GM21447 (cell line): ENCODE measurements around the gene ADRM1.

Experiments
- ATAC-seq: cut with Tn5 transposase; IDR thresholded peaks from one replicate; pipeline ENCODE4 v1.9.1; 2021; ENCODE audit not compliant: unreplicated experiment

ADRM1 gene, protein sequence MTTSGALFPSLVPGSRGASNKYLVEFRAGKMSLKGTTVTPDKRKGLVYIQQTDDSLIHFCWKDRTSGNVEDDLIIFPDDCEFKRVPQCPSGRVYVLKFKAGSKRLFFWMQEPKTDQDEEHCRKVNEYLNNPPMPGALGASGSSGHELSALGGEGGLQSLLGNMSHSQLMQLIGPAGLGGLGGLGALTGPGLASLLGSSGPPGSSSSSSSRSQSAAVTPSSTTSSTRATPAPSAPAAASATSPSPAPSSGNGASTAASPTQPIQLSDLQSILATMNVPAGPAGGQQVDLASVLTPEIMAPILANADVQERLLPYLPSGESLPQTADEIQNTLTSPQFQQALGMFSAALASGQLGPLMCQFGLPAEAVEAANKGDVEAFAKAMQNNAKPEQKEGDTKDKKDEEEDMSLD

GRCh38 chr20:62302341-62303061 is at the start of gene ADRM1:
Gene ADRM1 (plus strand): TSS chr20:62302997. CDS start chr20:62303569, 572 bp downstream.
- peak; percentile 75 for ATAC-seq

GRCh38 chr20:62253398-62253797 is 49.4 kb upstream of the ADRM1 start:
- ATAC-seq: no peak

- no peak for ATAC-seq
Observed at GRCh38 chr20:62254021-62254724, 48.6 kb upstream of the ADRM1 start.

GRCh38 chr20:62255976-62256375 is 46.8 kb upstream of the ADRM1 start:
- no peak for ATAC-seq

GRCh38 chr20:62258499-62259293 is 44.1 kb upstream of the ADRM1 start:
- ATAC-seq: no peak

GRCh38 chr20:62259294-62259565 is 43.6 kb upstream of the ADRM1 start:
- no peak for ATAC-seq

GRCh38 chr20:62262064-62262463 is 40.7 kb upstream of the ADRM1 start:
- no peak for ATAC-seq

- no peak for ATAC-seq
Observed at GRCh38 chr20:62263396-62263795, 39.4 kb upstream of the ADRM1 start.

GRCh38 chr20:62265365-62265764 is 37.4 kb upstream of the ADRM1 start:
- no peak for ATAC-seq

GRCh38 chr20:62266340-62266739 is 36.5 kb upstream of the ADRM1 start:
- no peak for ATAC-seq

- ATAC-seq: no peak
Observed at GRCh38 chr20:62266851-62267250, 35.9 kb upstream of the ADRM1 start.

DNA sequence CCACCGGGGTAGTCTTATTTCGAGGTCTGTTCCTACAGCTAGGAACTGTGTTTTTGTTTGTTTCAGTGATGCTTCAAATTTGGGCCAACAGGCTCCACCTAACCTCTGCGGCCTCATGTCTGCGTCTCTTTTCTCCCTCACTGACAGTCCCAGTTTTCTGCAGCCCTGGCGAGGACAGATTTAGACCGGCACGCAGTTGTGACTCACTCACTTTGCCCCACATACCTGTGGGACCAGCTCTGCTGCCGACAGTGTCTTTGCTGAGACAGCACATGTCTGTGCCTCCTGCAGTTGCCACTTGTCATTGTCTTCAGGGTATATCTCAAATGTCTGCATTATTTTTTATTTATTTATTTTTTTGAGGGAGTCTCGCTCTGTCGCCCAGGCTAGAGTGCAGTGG is 35.3 kb upstream of the ADRM1 start:
- ATAC-seq: no peak

GRCh38 chr20:62268228-62268900 is 34.4 kb upstream of the ADRM1 start:
- no peak for ATAC-seq

- no peak for ATAC-seq
Observed at GRCh38 chr20:62269378-62269777, 33.4 kb upstream of the ADRM1 start.

DNA sequence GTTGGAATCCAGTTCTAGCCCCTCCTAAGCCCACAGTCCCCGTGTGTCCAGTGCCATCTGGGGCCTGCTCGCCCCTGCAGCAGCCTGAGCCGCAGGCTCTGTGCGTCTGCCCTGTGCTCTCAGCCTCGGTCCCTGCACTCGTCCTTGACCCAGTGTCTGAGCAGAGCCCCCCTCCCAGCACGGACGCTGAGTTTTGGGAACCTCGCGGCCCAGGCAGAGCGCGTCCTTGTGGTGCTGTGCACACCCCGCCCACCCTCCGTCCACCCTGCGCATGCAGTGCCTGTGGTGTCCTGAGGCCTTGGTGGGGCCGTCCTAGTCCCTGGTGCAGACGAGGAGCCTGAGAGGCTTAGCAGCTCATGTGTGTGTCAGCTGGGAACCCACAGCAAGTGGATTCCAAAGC is 32.9 kb upstream of the ADRM1 start:
- no peak for ATAC-seq

DNA sequence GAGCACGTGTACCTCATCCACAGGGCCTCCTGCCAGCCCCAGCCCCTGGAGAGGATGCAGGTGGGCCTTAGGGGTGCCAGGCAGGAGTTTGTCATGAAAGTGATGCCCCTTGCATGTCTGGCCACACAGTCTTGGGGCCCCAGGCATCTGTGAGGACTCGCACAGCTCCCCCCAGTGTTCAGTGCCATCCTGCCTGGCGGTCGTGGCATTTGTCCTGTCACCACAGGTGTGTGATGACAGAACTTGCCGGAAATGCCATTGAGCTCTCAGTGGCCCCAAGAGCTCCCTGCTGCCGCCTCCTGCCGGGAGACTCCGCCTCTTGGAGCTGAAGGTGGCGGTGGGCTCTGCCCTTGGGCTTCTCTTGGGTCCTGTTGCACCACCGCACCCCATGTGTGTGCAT is 30.6 kb upstream of the ADRM1 start:
- ATAC-seq: no peak

DNA sequence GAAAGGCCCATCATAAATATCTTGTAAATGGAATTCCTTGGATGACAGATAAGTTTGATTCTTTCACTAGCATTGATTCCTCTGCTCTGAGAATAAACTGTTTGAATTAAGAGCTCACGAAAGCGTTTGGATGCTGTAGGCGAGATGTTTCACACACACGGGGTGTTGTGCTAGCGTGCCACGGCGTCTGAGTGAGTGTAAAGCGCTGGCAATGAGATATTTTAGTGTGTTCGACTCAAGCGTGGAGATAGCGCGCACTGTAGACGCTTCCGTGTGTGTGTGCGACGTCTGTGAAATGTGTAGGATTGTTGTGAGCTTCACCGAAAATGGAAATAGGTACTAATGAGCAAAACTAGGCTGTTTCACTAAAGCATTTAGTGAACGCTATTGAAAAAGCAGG is 29.4 kb upstream of the ADRM1 start:
- ATAC-seq: no peak

GRCh38 chr20:62274332-62274950 is 28.4 kb upstream of the ADRM1 start:
- ATAC-seq: no peak

- no peak for ATAC-seq
Observed at GRCh38 chr20:62275219-62275618, 27.6 kb upstream of the ADRM1 start.

- ATAC-seq: no peak
Observed at GRCh38 chr20:62276439-62276838, 26.4 kb upstream of the ADRM1 start.
